Testis (tissue), 3 donors: Measurements from ENCODE around the gene FIGNL1. TPM values are rescaled to one million over a fixed set of nuclear protein-coding genes. Genes with fewer than 3 reads are reported as not detected.

ENCODE experiments used
- DNase-seq: peaks from one replicate; pipeline ENCODE4 v3.0.0-alpha.2; 2019
- H3K27ac ChIP-seq, 2 donors: fragments of 200-600 bp; sonication (generic); one replicate each; pipeline ENCODE4 v1.5.1; 2019
- H3K27me3 ChIP-seq: fragments of 200-600 bp; sonication (generic); one replicate; pipeline ENCODE4 v1.5.1; 2019
- H3K36me3 ChIP-seq: fragments of 200-600 bp; sonication (generic); one replicate; pipeline ENCODE4 v1.5.1; 2017; ENCODE audit warnings: low read depth; ENCODE audit errors: missing control alignments
- H3K4me1 ChIP-seq: fragments of 200-600 bp; sonication (generic); one replicate; pipeline ENCODE4 v1.5.1; 2019
- H3K4me3 ChIP-seq, 2 donors: fragments of 200-600 bp; sonication (generic); one replicate each; pipeline ENCODE4 v1.5.1; 2017 to 2019
- H3K9me3 ChIP-seq: fragments of 200-600 bp; sonication (generic); one replicate; pipeline ENCODE4 v1.5.1; 2017
- CTCF ChIP-seq, 3 experiments: fragments of 450-650 bp in 2 of 3; fragments of 200-600 bp in 1 of 3; sonication (generic) in 1 of 3; IDR thresholded peaks; one replicate each; pipeline ENCODE4 v1.5.1; 2016 to 2019; ENCODE audit warnings: antibody characterized with exemption in 3 of 3, mild to moderate bottlenecking in 2 of 3, moderate library complexity in 1 of 3
- POLR2A ChIP-seq: fragments of 450-650 bp; IDR thresholded peaks from one replicate; pipeline ENCODE4 v1.6.1; 2017; ENCODE audit warnings: antibody characterized with exemption, mild to moderate bottlenecking, moderate library complexity
- WGBS, 2 donors: methylation state at CpG; one replicate each; pipeline ENCODE4 v1.1.5; 2018; 5-methylcytosine and 5-hydroxymethylcytosine counted together
- intact Hi-C: fragments of 100-400 bp; cut with DNase I; formaldehyde crosslinking; loops from one replicate; pipeline ENCODE4 v1.15.1; 2023; ENCODE audit warnings: low total_unique reads
- polyA plus RNA-seq: library from polyadenylated mRNA; stranded (reverse); fragments of 350-450 nt; fragmentation: Illumina TruSeq; extraction: RNeasy Lipid Tissue Mini Kit (QIAGEN cat#74804); gene quantifications from one replicate; pipeline ENCODE4 v1.2.3, GENCODE V29; 2014; ENCODE audit warnings: low read depth, low replicate concordance; ENCODE audit not compliant: insufficient read depth
- total RNA-seq, 2 donors: library from RNA; depleted of rRNA; stranded (reverse); fragments of >200 nt; gene quantifications; one replicate each; pipeline ENCODE4 v1.2.3, GENCODE V29; 2016

FIGNL1 gene
- total and polyA plus RNA-seq, 3 donors from 2014 or later, result 10.4 to 20.9 (median 19.1) TPM

DNA sequence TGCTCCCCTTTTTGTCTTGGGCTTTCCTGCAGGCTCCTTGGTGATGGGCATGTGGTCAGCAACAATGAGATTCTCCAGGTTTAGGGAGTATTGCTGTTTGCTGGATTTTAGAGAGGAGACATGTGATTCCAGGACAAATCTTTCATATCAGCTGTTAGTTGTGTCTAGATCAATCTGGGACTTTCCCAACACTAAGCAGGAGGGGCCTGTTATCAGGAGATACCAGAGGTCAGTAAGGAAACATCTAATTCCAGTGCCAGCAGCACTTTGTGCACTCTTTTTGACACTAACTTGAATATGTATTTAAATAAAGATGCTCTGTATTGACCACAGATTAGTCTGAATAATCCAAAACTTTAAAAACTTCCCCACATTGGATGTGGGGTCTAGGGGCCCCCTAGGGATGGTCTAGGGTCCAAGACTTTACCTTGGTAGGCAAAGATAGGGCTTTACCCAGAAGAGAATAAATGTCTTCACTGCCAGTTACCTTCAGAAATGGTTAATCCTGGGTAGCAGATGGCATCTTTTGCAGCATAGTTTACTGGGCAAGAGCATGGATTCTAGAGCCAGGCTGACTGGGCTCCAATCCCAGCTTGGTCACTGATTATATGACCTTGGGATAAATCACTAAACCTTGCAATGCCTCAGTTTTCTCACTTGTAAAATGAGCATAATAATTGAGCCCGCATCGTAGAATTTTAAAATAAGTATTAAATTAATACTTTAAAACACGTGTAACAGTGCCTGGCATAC, 6.4 kb upstream of the FIGNL1 start:
- Histone ChIP-seq H3K27ac (no peak overlapping the region), H3K27me3 (no peaks in the 10 kb centered on the region), H3K9me3 (no peaks in the 10 kb centered on the region), H3K36me3 (no peaks in the 10 kb centered on the region), H3K4me3 (no peak overlapping the region), H3K4me1 (no peaks in the 10 kb centered on the region)
- no peak for DNase-seq
- intact Hi-C loops, result no loop called here
- 84 to 90% methylated on average over 3 of the region's 3 CpGs for WGBS, 2 donors
- TF ChIP-seq CTCF (IDR thresholded peaks at IDR 0.05) (no peak), POLR2A (no peak)

GRCh38 chr7:50455658-50456057, 5.5 kb upstream of the FIGNL1 start:
- intact Hi-C loops, result no loop called here
- no peaks in the 10 kb centered on the region for H3K9me3 ChIP-seq
- no peak overlapping the region for H3K4me3 ChIP-seq
- no peaks in the 10 kb centered on the region for H3K27me3 ChIP-seq
- TF ChIP-seq POLR2A, result no peak
- no peak for TF ChIP-seq CTCF (IDR thresholded peaks at IDR 0.05)
- no peaks in the 10 kb centered on the region for H3K36me3 ChIP-seq
- H3K4me1 ChIP-seq, result peaks cover 4% of the 10 kb centered on the region
- DNase-seq, result no peak
- H3K27ac ChIP-seq, result no peak overlapping the region

GRCh38 chr7:50454968-50455367, 4.8 kb upstream of the FIGNL1 start:
- intact Hi-C loops, result no loop called here
- 74 to 76% methylated on average over 5 of the region's 5 CpGs for WGBS, 2 donors
- Histone ChIP-seq H3K27ac (no peak overlapping the region), H3K27me3 (no peaks in the 10 kb centered on the region), H3K9me3 (no peaks in the 10 kb centered on the region), H3K36me3 (no peaks in the 10 kb centered on the region), H3K4me1 (peaks cover 4% of the 10 kb centered on the region), H3K4me3 (no peak overlapping the region)
- no peak for TF ChIP-seq POLR2A
- no peak for DNase-seq

- TF ChIP-seq CTCF (IDR thresholded peaks at IDR 0.05), result no peak
- TF ChIP-seq POLR2A, result no peak
- H3K27me3 ChIP-seq, result no peaks in the 10 kb centered on the region
- intact Hi-C loops, result no loop called here
- no peaks in the 10 kb centered on the region for H3K9me3 ChIP-seq
- peak overlapping the region; percentile 78 for H3K27ac ChIP-seq
- H3K36me3 ChIP-seq, result no peaks in the 10 kb centered on the region
- H3K4me1 ChIP-seq, result peaks cover 4% of the 10 kb centered on the region
- WGBS, 2 donors, result 17 to 21% methylated on average over 21 to 29 of the region's 32 CpGs
- peak overlapping the region; percentile 70 to 74 for H3K4me3 ChIP-seq
- peak; percentile 39 for DNase-seq
These were observed 461 bp upstream of the FIGNL1 start for GRCh38 chr7:50450590-50451032.

GRCh38 chr7:50449501-50449880, 659 bp downstream of the FIGNL1 start:
- WGBS, 2 donors, result 1 to 5% methylated on average over 5 of the region's 5 CpGs
- Histone ChIP-seq H3K4me1 (peaks cover 4% of the 10 kb centered on the region), H3K9me3 (no peaks in the 10 kb centered on the region), H3K27ac (peak overlapping the region; percentile 78), H3K36me3 (no peaks in the 10 kb centered on the region), H3K4me3 (peak overlapping the region; percentile 70 to 74), H3K27me3 (no peaks in the 10 kb centered on the region)
- no peak for TF ChIP-seq CTCF (IDR thresholded peaks at IDR 0.05)
- no peak for TF ChIP-seq POLR2A
- intact Hi-C loops, result no loop called here
- DNase-seq, result no peak
